GM18867 (cell line): ENCODE data around the gene S100A8.
"Not testable (repeated sequence)": the region's sequence is repeated elsewhere in the genome, so short reads cannot be mapped to it uniquely, and the experiment has no call there.

Experiments used
- ATAC-seq: cut with Tn5 transposase; IDR thresholded peaks from one replicate; pipeline ENCODE4 v1.9.1; 2021; ENCODE audit warnings: mild to moderate bottlenecking, moderate library complexity; ENCODE audit not compliant: unreplicated experiment

The S100A8 gene

GRCh38 chr1:153417136-153417888 is 26.4 kb upstream of the S100A8 start:
- no peak for ATAC-seq

DNA sequence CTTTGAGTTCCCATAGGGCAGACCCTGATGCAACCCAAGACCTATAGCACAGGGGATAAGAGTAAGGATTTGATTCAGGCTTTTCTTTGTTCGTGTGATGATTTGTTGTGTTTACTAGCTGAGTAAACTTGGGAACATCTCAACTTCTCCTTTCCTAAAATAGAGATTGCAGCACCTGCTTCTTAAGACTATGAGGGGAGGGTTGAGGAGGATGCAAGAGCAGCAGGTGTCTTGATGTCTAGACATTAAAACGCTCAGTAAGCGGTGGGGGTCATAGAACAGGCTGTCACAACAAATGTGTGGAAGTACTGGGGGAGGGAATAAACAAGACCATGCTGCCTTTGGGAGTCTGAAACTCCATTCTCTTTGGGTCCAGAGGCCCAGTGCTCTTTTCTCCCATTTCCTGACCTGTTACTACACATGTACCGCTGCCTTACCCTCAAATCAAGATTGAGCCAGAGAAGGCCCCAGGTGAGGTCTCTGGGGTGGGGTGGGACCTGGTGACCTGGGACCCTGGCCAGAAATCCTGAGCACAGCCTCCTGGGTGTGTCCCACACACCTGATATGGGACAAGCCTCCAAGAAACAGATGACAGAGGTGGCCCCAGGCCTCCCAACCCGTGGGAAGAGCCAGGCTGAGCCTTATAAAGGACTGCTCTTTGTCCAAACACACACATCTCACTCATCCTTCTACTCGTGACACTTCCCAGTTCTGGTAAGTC is 25.1 kb upstream of the S100A8 start, which contains the start of gene S100A7A:
S100A7A (plus strand) TSS at position 671 of the 721 bp plus-strand sequence. CDS start 1,563 bp downstream, outside the sequence.
- no peak for ATAC-seq

GRCh38 chr1:153413961-153414360 is 23.1 kb upstream of the S100A8 start:
- not testable (repeated sequence) for ATAC-seq

GRCh38 chr1:153407274-153407673 is 16.4 kb upstream of the S100A8 start:
- not testable (repeated sequence) for ATAC-seq

- ATAC-seq = not testable (repeated sequence)
These were observed 15.1 kb upstream of the S100A8 start for GRCh38 chr1:153405825-153406599.

- ATAC-seq = no peak
These were observed 13.9 kb upstream of the S100A8 start for GRCh38 chr1:153404768-153405167.

- no peak for ATAC-seq
These were observed 13.3 kb upstream of the S100A8 start for GRCh38 chr1:153404086-153404635.

DNA sequence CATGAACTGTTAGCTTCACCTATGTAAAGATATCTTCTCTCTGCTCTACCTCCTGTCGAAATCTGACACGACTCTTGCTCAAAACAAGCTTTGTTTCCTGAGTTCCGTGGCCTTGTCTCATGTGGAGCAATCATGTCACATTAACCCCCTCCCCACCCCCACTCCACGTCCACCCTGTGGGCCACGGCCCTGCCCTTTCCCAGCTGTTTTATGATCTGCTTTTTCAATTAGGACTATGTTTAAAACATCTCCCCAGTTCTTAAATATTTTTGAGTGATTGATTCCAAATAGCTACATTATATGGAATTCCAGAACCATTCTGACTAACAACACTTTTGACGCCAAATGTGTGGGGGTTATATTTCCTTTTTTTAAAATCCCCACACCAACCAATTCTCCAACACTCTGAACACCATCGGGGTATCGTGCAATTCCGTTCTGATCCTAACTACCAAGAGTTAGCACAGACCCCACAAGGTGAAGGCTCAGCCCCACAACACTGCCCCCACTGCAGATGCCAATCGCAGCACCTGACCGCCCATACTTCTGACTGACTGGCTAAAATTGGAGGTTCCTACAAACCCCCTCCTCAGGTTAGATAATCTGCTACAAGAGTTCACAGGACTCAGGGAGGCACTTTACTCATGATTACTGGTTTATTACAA is 12.7 kb upstream of the S100A8 start:
- no peak for ATAC-seq

- ATAC-seq = no peak
These were observed 11.4 kb upstream of the S100A8 start for GRCh38 chr1:153402226-153402625.

DNA sequence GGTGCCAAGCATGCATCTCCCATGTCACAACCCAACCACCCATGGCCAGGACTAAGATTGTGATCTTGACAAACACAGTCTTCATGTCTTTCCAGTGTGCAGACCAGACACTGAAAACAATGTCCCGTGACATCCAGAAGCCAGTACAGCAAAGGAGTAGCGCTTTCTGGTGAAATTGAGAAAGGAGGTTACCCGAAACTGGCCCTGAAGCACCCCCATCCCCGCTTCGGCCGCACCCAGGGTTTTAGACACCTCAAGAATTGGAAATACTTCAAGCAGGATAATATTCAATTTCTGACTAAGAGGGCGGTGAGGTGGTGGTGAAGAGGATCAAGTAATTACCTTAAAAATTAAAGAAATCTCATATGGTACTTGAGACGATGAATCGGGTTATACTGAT is 10.6 kb upstream of the S100A8 start:
- ATAC-seq = no peak

DNA sequence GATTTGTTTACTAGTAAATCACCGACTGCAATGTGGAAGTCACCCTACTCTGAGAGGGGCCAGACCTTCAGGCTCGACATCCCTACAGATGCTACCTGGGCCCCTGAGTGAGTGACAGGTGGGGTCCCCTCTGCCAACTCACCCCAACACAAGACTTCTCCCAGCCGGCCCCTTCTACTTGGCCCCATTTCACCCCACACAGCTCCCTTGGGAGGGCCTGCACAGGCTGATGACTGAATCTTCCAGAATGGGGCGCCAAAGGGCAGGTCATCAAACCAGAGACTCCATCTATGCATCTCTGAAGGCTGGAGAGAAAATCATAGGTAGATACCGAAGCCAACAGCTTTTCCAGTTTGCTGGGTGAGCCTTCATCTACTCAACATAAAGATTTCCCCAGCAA is 9.4 kb upstream of the S100A8 start:
- ATAC-seq = no peak

DNA sequence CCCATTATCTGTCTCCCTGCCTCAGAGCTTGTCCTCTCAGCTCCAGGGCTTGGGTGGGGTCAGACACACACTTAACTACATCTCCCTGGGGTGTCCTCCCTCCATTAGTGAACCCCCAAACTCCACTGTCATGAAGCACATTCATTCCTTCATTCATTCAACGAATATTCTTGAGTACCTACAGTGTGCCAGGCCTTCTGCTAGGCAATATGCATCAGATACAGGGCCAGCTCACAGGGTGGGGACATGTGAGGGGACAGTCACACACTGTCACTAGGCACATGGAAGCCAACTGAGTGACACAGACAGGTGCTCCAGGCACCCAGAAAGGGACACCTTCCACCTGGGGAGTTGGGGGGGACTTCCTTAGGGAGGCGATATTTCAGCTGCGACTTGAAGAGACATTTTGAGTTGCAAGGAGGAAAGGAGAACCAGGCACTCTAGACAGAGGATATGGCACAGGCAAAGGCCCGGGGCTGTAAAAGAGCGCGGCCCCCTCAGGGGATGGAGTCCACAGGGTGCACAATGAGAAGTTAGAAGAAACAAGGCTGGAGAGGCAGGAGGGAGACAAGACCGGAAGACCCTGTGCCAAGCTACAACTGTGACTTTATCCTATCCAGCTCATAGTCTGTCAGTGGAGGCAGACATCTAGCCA is 8.7 kb upstream of the S100A8 start:
- ATAC-seq = no peak

- ATAC-seq = no peak
These were observed 7.2 kb upstream of the S100A8 start for GRCh38 chr1:153397924-153398651.

- no peak for ATAC-seq
These were observed 6.4 kb upstream of the S100A8 start for GRCh38 chr1:153397051-153397923.

GRCh38 chr1:153396461-153396860 is 5.6 kb upstream of the S100A8 start:
- ATAC-seq = no peak

- ATAC-seq = no peak
These were observed 4.9 kb upstream of the S100A8 start for GRCh38 chr1:153395776-153396175.

- ATAC-seq = no peak
These were observed 4.3 kb upstream of the S100A8 start for GRCh38 chr1:153395136-153395685.

DNA sequence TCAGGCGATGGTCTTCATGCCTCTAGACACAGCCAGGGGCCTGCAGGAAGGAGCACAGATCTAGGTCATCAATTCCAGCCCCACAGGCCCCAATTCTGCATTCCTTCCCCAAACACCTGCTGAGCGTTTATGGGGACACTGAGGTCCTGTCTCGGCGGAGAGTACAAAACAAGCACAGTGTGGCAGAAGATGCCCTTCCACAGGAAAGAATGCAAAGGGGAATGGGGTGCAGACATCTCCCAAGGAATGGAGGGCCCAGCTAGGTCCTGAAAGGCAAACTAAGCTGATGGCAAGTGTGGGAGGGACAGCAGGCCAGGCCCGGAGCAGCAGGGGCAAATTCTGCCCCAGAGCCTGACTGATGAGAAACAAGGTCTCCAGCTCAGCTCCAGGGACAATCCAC is 3.5 kb upstream of the S100A8 start:
- no peak for ATAC-seq
